Neural progenitor cell (in vitro differentiated cells): ENCODE data around the gene STK17B. TPM values are rescaled to one million over a fixed set of nuclear protein-coding genes. Genes with fewer than 3 reads are reported as not detected.

Experiments used
- DNase-seq: peaks from one replicate; pipeline ENCODE4 v3.0.0-alpha.2; 2016; ENCODE audit warnings: low spot score
- H2AFZ ChIP-seq: fragments of 200-600 bp; sonication (generic); replicated peaks from 2 replicates; pipeline ENCODE4 v1.6.1; 2016; ENCODE audit warnings: antibody characterized with exemption
- H3F3A ChIP-seq: fragments of 200-600 bp; sonication (generic); 2 replicates; pipeline ENCODE4 v1.6.1; 2016; ENCODE audit warnings: antibody characterized with exemption, low read depth
- H3K27ac ChIP-seq: fragments of 200-600 bp; sonication (generic); 2 replicates; pipeline ENCODE4 v1.5.1; 2016; ENCODE audit warnings: mild to moderate bottlenecking
- H3K27me3 ChIP-seq: fragments of 200-600 bp; sonication (generic); 2 replicates; pipeline ENCODE4 v1.6.1; 2016; ENCODE audit warnings: mild to moderate bottlenecking, moderate library complexity
- H3K36me3 ChIP-seq: fragments of 200-600 bp; sonication (generic); 2 replicates; pipeline ENCODE4 v1.5.1; 2016
- H3K4me1 ChIP-seq: fragments of 200-600 bp; sonication (generic); 2 replicates; pipeline ENCODE4 v1.6.1; 2016; ENCODE audit warnings: mixed run types
- H3K4me2 ChIP-seq: fragments of 200-600 bp; sonication (generic); 2 replicates; pipeline ENCODE4 v1.6.1; 2016
- H3K4me3 ChIP-seq: fragments of 200-600 bp; sonication (generic); 2 replicates; pipeline ENCODE4 v1.5.1; 2016
- H3K79me2 ChIP-seq: fragments of 200-600 bp; sonication (generic); 2 replicates; pipeline ENCODE4 v1.6.1; 2016; ENCODE audit warnings: low read depth
- H3K9ac ChIP-seq: fragments of 200-600 bp; sonication (generic); 2 replicates; pipeline ENCODE4 v1.6.1; 2016
- H3K9me3 ChIP-seq: fragments of 200-600 bp; sonication (generic); 2 replicates; pipeline ENCODE4 v1.5.1; 2016; ENCODE audit warnings: low read depth
- H4K20me1 ChIP-seq: fragments of 200-600 bp; sonication (generic); 2 replicates; pipeline ENCODE4 v1.6.1; 2016; ENCODE audit warnings: low read depth
- H3K27ac Mint-ChIP-seq: 3 replicates; pipeline ENCODE4 v1.8.0; 2021; ENCODE audit warnings: mixed read lengths
- H3K27me3 Mint-ChIP-seq: 2 replicates; pipeline ENCODE4 v1.8.0; 2022; ENCODE audit warnings: low read depth, mild to moderate bottlenecking, inconsistent platforms, moderate library complexity, mixed read lengths; ENCODE audit not compliant: insufficient read depth
- H3K36me3 Mint-ChIP-seq: 3 replicates; pipeline ENCODE4 v1.8.0; 2021; ENCODE audit warnings: mixed read lengths
- H3K4me1 Mint-ChIP-seq: 3 replicates; pipeline ENCODE4 v1.8.0; 2021; ENCODE audit warnings: mixed read lengths
- H3K4me3 Mint-ChIP-seq: 3 replicates; pipeline ENCODE4 v1.8.0; 2021; ENCODE audit warnings: mild to moderate bottlenecking, moderate library complexity, mixed read lengths
- H3K9me3 Mint-ChIP-seq: 3 replicates; pipeline ENCODE4 v1.8.0; 2020; ENCODE audit warnings: mixed read lengths
- EZH2 ChIP-seq: fragments of 200-600 bp; sonication (generic); IDR thresholded peaks from 2 replicates; pipeline ENCODE4 v1.6.1; 2017; ENCODE audit warnings: antibody characterized with exemption, mild to moderate bottlenecking, moderate library complexity
- EZH2phosphoT487 ChIP-seq: fragments of 200-600 bp; sonication (generic); IDR thresholded peaks from 2 replicates; pipeline ENCODE4 v1.6.1; 2017; ENCODE audit warnings: antibody characterized with exemption
- total RNA-seq: library from RNA; depleted of rRNA; stranded (reverse); fragments of >200 nt; gene quantifications from 2 replicates; pipeline ENCODE4 v1.2.3, GENCODE V29; 2015; ENCODE audit warnings: low replicate concordance
- TF ChIP-seq, protein P1 (sequence below): fragments of 200-600 bp; sonication (generic); IDR thresholded peaks from 2 replicates; pipeline ENCODE4 v1.5.1; 2017; ENCODE audit warnings: antibody characterized with exemption, mild to moderate bottlenecking

The STK17B gene
- total RNA-seq, 1 donor from 2014 or later, result 35.4 TPM

DNA sequence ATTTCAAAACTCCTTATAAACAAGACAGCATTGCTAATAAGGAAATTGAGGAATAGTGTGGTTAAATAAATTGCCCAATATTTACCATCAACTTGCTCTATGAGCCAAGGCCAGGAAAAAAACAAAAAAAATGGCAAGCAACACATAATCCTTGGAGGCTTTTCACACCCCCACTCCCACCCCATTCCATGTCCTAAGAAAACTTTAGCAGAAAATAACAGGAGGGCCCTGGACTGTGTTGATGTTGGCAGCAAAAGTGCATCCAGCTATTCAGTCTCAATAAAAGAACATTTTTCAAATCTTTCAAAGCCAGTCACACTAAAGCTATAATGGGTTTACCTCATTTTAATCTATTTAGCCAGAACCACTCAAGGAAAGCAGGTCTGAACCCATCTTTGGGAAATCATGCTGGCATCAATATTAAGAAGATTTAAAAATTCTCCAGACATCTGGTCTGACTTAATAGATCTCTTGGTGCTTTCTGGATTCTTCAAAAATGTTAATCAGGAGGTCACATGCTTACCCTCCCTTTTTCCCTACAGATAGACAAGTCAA lies 34.6 kb upstream of the STK17B start:
- TF ChIP-seq EZH2phosphoT487 (no peak), EZH2 (no peak)
- Histone ChIP-seq H3K27ac (no peak overlapping the region), H3K79me2 (no peaks in the 10 kb centered on the region), H3K36me3 (no peaks in the 10 kb centered on the region), H3K4me1 (no peaks in the 10 kb centered on the region), H3F3A (no peaks in the 10 kb centered on the region), H3K4me2 (no peak overlapping the region), H4K20me1 (no peaks in the 10 kb centered on the region), H3K27me3 (no peaks in the 10 kb centered on the region), H3K9ac (no peak overlapping the region), H3K4me3 (no peak overlapping the region), H2AFZ (no peak overlapping the region), H3K9me3 (no peaks in the 10 kb centered on the region)
- no peak overlapping the region for H3K4me3 Mint-ChIP-seq
- H3K36me3 Mint-ChIP-seq, result peaks cover 3% of the 10 kb centered on the region
- H3K27ac Mint-ChIP-seq, result no peak overlapping the region
- H3K4me1 Mint-ChIP-seq, result peaks cover 5% of the 10 kb centered on the region
- no peak for DNase-seq
- peaks cover 4% of the 10 kb centered on the region for H3K9me3 Mint-ChIP-seq
- H3K27me3 Mint-ChIP-seq, result peaks cover 2% of the 10 kb centered on the region

DNA sequence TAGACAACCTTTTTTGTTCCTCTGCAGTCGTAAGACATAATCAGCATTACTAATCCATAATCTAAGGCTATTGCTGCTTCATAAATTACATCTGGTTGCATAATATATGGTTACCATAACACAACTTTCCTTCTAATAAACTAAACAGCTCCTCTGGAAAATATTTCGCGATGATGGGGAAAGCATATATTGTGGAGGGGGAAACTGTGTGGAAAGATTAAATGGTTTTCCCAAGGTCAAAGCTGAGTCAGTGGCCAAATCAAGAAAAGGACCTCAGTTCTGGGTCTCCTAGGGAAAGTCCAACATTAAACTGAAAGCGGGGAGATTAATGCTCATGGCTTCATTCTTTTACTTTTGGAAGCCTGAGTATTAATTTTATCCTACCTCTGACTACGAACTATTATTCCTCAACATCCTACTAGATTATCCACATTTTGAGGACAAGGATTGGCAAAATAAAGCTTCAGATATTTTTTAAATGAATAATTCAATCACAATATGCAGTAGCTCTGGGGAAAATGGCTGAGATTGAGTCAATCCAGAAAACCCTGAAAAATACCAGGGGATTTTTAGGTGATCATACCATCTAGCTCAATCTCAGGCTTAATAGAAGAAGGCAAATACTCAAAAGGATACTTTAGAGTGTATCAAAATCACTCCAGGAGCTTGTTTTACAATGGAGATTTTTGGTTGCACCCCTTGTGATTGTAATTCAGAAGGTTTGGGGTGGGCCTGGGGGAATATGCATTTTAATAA lies 33.8 kb upstream of the STK17B start:
- Histone ChIP-seq H3F3A (no peaks in the 10 kb centered on the region), H3K4me1 (no peaks in the 10 kb centered on the region), H3K9me3 (no peaks in the 10 kb centered on the region), H3K9ac (no peak overlapping the region), H3K4me2 (no peak overlapping the region), H3K27ac (no peak overlapping the region), H3K4me3 (no peak overlapping the region), H3K79me2 (no peaks in the 10 kb centered on the region), H4K20me1 (no peaks in the 10 kb centered on the region), H2AFZ (no peak overlapping the region), H3K27me3 (no peaks in the 10 kb centered on the region), H3K36me3 (no peaks in the 10 kb centered on the region)
- TF ChIP-seq, protein P1, sequence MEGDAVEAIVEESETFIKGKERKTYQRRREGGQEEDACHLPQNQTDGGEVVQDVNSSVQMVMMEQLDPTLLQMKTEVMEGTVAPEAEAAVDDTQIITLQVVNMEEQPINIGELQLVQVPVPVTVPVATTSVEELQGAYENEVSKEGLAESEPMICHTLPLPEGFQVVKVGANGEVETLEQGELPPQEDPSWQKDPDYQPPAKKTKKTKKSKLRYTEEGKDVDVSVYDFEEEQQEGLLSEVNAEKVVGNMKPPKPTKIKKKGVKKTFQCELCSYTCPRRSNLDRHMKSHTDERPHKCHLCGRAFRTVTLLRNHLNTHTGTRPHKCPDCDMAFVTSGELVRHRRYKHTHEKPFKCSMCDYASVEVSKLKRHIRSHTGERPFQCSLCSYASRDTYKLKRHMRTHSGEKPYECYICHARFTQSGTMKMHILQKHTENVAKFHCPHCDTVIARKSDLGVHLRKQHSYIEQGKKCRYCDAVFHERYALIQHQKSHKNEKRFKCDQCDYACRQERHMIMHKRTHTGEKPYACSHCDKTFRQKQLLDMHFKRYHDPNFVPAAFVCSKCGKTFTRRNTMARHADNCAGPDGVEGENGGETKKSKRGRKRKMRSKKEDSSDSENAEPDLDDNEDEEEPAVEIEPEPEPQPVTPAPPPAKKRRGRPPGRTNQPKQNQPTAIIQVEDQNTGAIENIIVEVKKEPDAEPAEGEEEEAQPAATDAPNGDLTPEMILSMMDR, result no peak
- no peak for TF ChIP-seq EZH2phosphoT487
- TF ChIP-seq EZH2, result no peak
- DNase-seq, result no peak
- Mint-ChIP-seq H3K4me1 (peaks cover 3% of the 10 kb centered on the region), H3K27ac (no peak overlapping the region), H3K9me3 (peaks cover 3% of the 10 kb centered on the region), H3K4me3 (no peak overlapping the region), H3K27me3 (peaks cover 2% of the 10 kb centered on the region), H3K36me3 (peaks cover 3% of the 10 kb centered on the region)

DNA sequence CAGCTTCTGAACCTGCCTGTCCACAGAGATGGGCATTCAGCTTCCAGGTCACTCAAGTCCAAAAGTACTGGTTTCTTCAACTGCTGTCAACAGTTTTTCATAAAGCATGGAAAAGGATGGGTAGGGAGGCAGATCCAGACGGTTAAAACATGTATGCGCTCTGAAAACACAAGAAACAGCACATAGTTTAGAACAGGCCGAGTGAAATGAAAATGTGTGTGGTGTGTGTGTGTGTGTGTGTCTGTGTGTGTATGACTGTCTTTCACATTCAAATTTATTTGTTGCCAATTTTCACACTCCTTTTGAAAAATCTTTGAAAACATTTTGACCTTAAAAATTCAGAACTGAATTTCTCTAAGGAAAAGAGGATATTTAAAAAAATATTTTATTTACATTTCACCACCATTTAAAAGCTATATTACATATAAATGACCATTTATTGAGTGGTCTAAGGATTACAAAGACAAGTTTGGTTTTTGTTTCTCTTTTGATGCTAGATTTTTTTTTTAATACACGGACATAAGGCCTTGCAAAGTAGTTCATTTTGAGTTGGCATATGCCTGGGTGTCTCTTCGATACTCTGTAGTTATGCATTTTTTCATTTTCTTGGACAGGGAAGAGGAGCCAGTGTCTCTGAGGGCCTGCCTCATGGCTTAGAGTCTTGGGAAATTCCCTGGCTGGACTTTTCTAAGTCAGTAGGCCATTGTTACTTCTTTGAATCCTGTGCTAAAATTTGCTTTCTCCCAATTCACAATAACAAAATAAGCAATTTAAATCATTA lies 30.0 kb upstream of the STK17B start:
- H3K27ac ChIP-seq, result no peak overlapping the region
- no peak overlapping the region for H3K4me3 ChIP-seq
- no peak overlapping the region for H2AFZ ChIP-seq
- Mint-ChIP-seq H3K27me3 (peaks cover 2% of the 10 kb centered on the region), H3K36me3 (no peaks in the 10 kb centered on the region), H3K4me3 (no peak overlapping the region), H3K4me1 (no peaks in the 10 kb centered on the region), H3K27ac (no peak overlapping the region), H3K9me3 (no peaks in the 10 kb centered on the region)
- no peak for DNase-seq
- H3K79me2 ChIP-seq, result no peaks in the 10 kb centered on the region
- no peak for TF ChIP-seq EZH2phosphoT487
- TF ChIP-seq EZH2, result no peak
- TF ChIP-seq, protein P1, result no peak
- no peaks in the 10 kb centered on the region for H3F3A ChIP-seq
- no peak overlapping the region for H3K9ac ChIP-seq
- H3K9me3 ChIP-seq, result no peaks in the 10 kb centered on the region
- H3K36me3 ChIP-seq, result no peaks in the 10 kb centered on the region
- no peak overlapping the region for H3K4me2 ChIP-seq
- H3K4me1 ChIP-seq, result no peaks in the 10 kb centered on the region
- H3K27me3 ChIP-seq, result no peaks in the 10 kb centered on the region
- no peaks in the 10 kb centered on the region for H4K20me1 ChIP-seq
